H9 (cell line): ENCODE results near the gene SLC23A3. TPM values are rescaled to one million over a fixed set of nuclear protein-coding genes. Genes with fewer than 3 reads are reported as not detected.

Experiments
- DNase-seq: peaks from one replicate; pipeline ENCODE4 v3.0.0-alpha.2; 2017
- H2AFZ ChIP-seq: one replicate; pipeline ENCODE4 v1.6.1; 2013; ENCODE audit warnings: mild to moderate bottlenecking, low read length, control low read depth, moderate library complexity
- H2AK5ac ChIP-seq: 2 replicates; pipeline ENCODE4 v1.6.1; 2013; ENCODE audit warnings: low read length, control low read depth, mixed read lengths; ENCODE audit not compliant: insufficient read length
- H2BK120ac ChIP-seq: one replicate; pipeline ENCODE4 v1.6.1; 2013; ENCODE audit warnings: low read depth, mild to moderate bottlenecking, low read length, control low read depth, inconsistent platforms; ENCODE audit not compliant: poor library complexity, severe bottlenecking
- H2BK12ac ChIP-seq: 2 replicates; pipeline ENCODE4 v1.6.1; 2013; ENCODE audit warnings: low read length, control low read depth, mixed read lengths, low read depth; ENCODE audit not compliant: insufficient read length
- H2BK15ac ChIP-seq: 2 replicates; pipeline ENCODE4 v1.6.1; 2013; ENCODE audit warnings: low read depth, low read length, control low read depth
- H2BK20ac ChIP-seq: one replicate; pipeline ENCODE4 v1.6.1; 2013; ENCODE audit warnings: low read depth, mild to moderate bottlenecking, low read length, control low read depth, inconsistent platforms; ENCODE audit not compliant: poor library complexity, severe bottlenecking
- H2BK5ac ChIP-seq: 2 replicates; pipeline ENCODE4 v1.6.1; 2013; ENCODE audit warnings: low read length, control low read depth, mixed read lengths; ENCODE audit not compliant: insufficient read length
- H3K14ac ChIP-seq: 2 replicates; pipeline ENCODE4 v1.6.1; 2013; ENCODE audit warnings: low read length, control low read depth; ENCODE audit not compliant: insufficient read depth
- H3K18ac ChIP-seq: 2 replicates; pipeline ENCODE4 v1.6.1; 2013; ENCODE audit warnings: low read depth, mild to moderate bottlenecking, mixed read lengths, low read length, control low read depth; ENCODE audit not compliant: insufficient read length
- H3K23ac ChIP-seq: 2 replicates; pipeline ENCODE4 v1.6.1; 2013; ENCODE audit warnings: low read length, control low read depth, mixed read lengths, low read depth; ENCODE audit not compliant: insufficient read length
- H3K23me2 ChIP-seq: 2 replicates; pipeline ENCODE4 v1.6.1; 2013; ENCODE audit warnings: low read depth, mild to moderate bottlenecking, mixed read lengths, low read length, control low read depth; ENCODE audit not compliant: insufficient read length, poor library complexity, severe bottlenecking
- H3K27ac ChIP-seq: 2 replicates; pipeline ENCODE4 v1.5.1; 2013; ENCODE audit warnings: low read length, control low read depth, mixed read lengths, low read depth; ENCODE audit not compliant: insufficient read length
- H3K27me3 ChIP-seq: 2 replicates; pipeline ENCODE4 v1.6.1; 2013; ENCODE audit warnings: low read length, control low read depth, inconsistent platforms; ENCODE audit not compliant: insufficient read depth
- H3K4ac ChIP-seq: 2 replicates; pipeline ENCODE4 v1.6.1; 2013; ENCODE audit warnings: low read depth, mild to moderate bottlenecking, control low read depth, inconsistent platforms, low read length, moderate library complexity
- H3K4me1 ChIP-seq: 2 replicates; pipeline ENCODE4 v1.6.1; 2013; ENCODE audit warnings: low read length, control low read depth, inconsistent platforms; ENCODE audit not compliant: insufficient read depth
- H3K4me2 ChIP-seq: 2 replicates; pipeline ENCODE4 v1.6.1; 2013; ENCODE audit warnings: low read length, control low read depth, mixed read lengths; ENCODE audit not compliant: insufficient read length, insufficient read depth
- H3K56ac ChIP-seq: 2 replicates; pipeline ENCODE4 v1.6.1; 2013; ENCODE audit warnings: low read depth, mild to moderate bottlenecking, mixed read lengths, low read length, control low read depth; ENCODE audit not compliant: insufficient read length
- H3K79me1 ChIP-seq: 2 replicates; pipeline ENCODE4 v1.6.1; 2013; ENCODE audit warnings: low read depth, mild to moderate bottlenecking, moderate library complexity, low read length, control low read depth, inconsistent platforms; ENCODE audit not compliant: insufficient read depth, poor library complexity, severe bottlenecking
- H3K79me2 ChIP-seq: 2 replicates; pipeline ENCODE4 v1.6.1; 2013; ENCODE audit warnings: low read length, control low read depth, inconsistent platforms; ENCODE audit not compliant: insufficient read depth
- H3K9ac ChIP-seq: 2 replicates; pipeline ENCODE4 v1.6.1; 2013; ENCODE audit warnings: low read length, control low read depth, mixed read lengths; ENCODE audit not compliant: insufficient read length; ENCODE audit errors: extremely low read depth
- H3K9me3 ChIP-seq: one replicate; pipeline ENCODE4 v1.6.1; 2013; ENCODE audit warnings: low read depth, low read length, inconsistent platforms; ENCODE audit not compliant: control insufficient read depth
- H3T11ph ChIP-seq: one replicate; pipeline ENCODE4 v1.6.1; 2013; ENCODE audit warnings: mild to moderate bottlenecking, low read length, control low read depth, inconsistent platforms
- H4K20me1 ChIP-seq: one replicate; pipeline ENCODE4 v1.6.1; 2013; ENCODE audit not compliant: control insufficient read depth, insufficient read length, insufficient read depth
- H4K5ac ChIP-seq: 2 replicates; pipeline ENCODE4 v1.6.1; 2013; ENCODE audit warnings: low read depth, mild to moderate bottlenecking, mixed read lengths, low read length, control low read depth; ENCODE audit not compliant: insufficient read length
- H4K8ac ChIP-seq: replicated peaks from 2 replicates; pipeline ENCODE4 v1.6.1; 2013; ENCODE audit warnings: low read length, control low read depth, mixed read lengths, low read depth; ENCODE audit not compliant: insufficient read length
- H4K91ac ChIP-seq: 2 replicates; pipeline ENCODE4 v1.6.1; 2013; ENCODE audit warnings: low read depth, mild to moderate bottlenecking, moderate library complexity, mixed read lengths, low read length, control low read depth; ENCODE audit not compliant: insufficient read length
- H3K27ac Mint-ChIP-seq, 3 experiments: 2 replicates in 2 of 3; 3 replicates in 1 of 3; pipeline ENCODE4 v1.8.0; 2020 to 2021; ENCODE audit warnings: mixed read lengths in 3 of 3, mild to moderate bottlenecking in 1 of 3, moderate library complexity in 1 of 3
- H3K27me3 Mint-ChIP-seq: 2 replicates; pipeline ENCODE4 v1.8.0; 2021; ENCODE audit warnings: low read depth, mild to moderate bottlenecking, moderate library complexity, mixed read lengths
- H3K36me3 Mint-ChIP-seq, 3 experiments: 2 replicates in 2 of 3; 3 replicates in 1 of 3; pipeline ENCODE4 v1.8.0; 2020 to 2021; ENCODE audit warnings: low read depth in 3 of 3, mixed read lengths in 3 of 3; ENCODE audit not compliant: insufficient read depth in 1 of 3
- H3K4me1 Mint-ChIP-seq, 2 experiments: 2 replicates each; pipeline ENCODE4 v1.8.0; 2020; ENCODE audit warnings: mixed read lengths in 2 of 2
- H3K4me3 Mint-ChIP-seq, 2 experiments: 2 replicates in 1 of 2; 3 replicates in 1 of 2; pipeline ENCODE4 v1.8.0; 2020 to 2021; ENCODE audit warnings: mild to moderate bottlenecking in 2 of 2, mixed read lengths in 2 of 2, moderate library complexity in 1 of 2
- H3K9me3 Mint-ChIP-seq, 2 experiments: 2 replicates in 1 of 2; 3 replicates in 1 of 2; pipeline ENCODE4 v1.8.0; 2020; ENCODE audit warnings: mild to moderate bottlenecking in 2 of 2, mixed read lengths in 2 of 2, moderate library complexity in 1 of 2
- WGBS: extraction: QIAGEN DNeasy Blood & Tissue Kit; methylation state at CpG from one replicate; pipeline ENCODE4 v1.1.7; 2013; ENCODE audit warnings: missing lambda C conversion rate, low lambda C conversion rate, mixed read lengths; ENCODE audit not compliant: insufficient read length; ENCODE audit errors: extremely low coverage; 5-methylcytosine and 5-hydroxymethylcytosine counted together
- total RNA-seq: library from RNA; stranded (reverse); gene quantifications from 2 replicates; pipeline ENCODE4 v1.2.1, GENCODE V29; 2021
- TF ChIP-seq, protein P1 (sequence below): fragments of 200-600 bp; sonication (generic); conservative IDR thresholded peaks from 3 replicates; pipeline ENCODE4 v1.8.0; 2021; ENCODE audit warnings: antibody characterized with exemption, mild to moderate bottlenecking

The SLC23A3 gene
- total RNA-seq, 1 experiment from 2014 or later, result 1.2 TPM

GRCh38 chr2:219118504-219118903 is 51.3 kb downstream of the SLC23A3 start:
- Mint-ChIP-seq H3K36me3 (no peaks in the 10 kb centered on the region), H3K9me3 (no peaks in the 10 kb centered on the region), H3K27ac (no peak overlapping the region), H3K27me3 (no peaks in the 10 kb centered on the region), H3K4me3 (peak overlapping the region in 1 of 2 experiments; percentile 19; a peak in 1 of 5 replicates), H3K4me1 (peaks cover 4 to 17% of the 10 kb centered on the region in 2 experiments; a peak in 3 of 4 replicates)
- Histone ChIP-seq H2BK15ac (no peak overlapping the region), H3K4ac (no peak overlapping the region), H3K4me2 (no peak overlapping the region), H2BK5ac (no peak overlapping the region), H3K27ac (no peak overlapping the region), H4K8ac (no peak overlapping the region), H3K79me1 (no peaks in the 10 kb centered on the region), H3K56ac (no peak overlapping the region), H3K79me2 (no peaks in the 10 kb centered on the region), H3K9me3 (no peaks in the 10 kb centered on the region), H2AK5ac (no peak overlapping the region), H4K91ac (no peak overlapping the region), H3K23me2 (no peaks in the 10 kb centered on the region), H3T11ph (no peak overlapping the region), H3K14ac (no peak overlapping the region), H4K20me1 (no peaks in the 10 kb centered on the region), H2BK12ac (no peak overlapping the region), H3K23ac (no peak overlapping the region), H3K18ac (no peak overlapping the region), H3K9ac (no peak overlapping the region), H2BK20ac (no peak overlapping the region), H2BK120ac (no peak overlapping the region), H3K27me3 (no peaks in the 10 kb centered on the region), H3K4me1 (no peaks in the 10 kb centered on the region), H2AFZ (no peak overlapping the region), H4K5ac (no peak overlapping the region)
- no CpG with 5 or more reads among the region's 12 CpGs for WGBS
- TF ChIP-seq, protein P1, sequence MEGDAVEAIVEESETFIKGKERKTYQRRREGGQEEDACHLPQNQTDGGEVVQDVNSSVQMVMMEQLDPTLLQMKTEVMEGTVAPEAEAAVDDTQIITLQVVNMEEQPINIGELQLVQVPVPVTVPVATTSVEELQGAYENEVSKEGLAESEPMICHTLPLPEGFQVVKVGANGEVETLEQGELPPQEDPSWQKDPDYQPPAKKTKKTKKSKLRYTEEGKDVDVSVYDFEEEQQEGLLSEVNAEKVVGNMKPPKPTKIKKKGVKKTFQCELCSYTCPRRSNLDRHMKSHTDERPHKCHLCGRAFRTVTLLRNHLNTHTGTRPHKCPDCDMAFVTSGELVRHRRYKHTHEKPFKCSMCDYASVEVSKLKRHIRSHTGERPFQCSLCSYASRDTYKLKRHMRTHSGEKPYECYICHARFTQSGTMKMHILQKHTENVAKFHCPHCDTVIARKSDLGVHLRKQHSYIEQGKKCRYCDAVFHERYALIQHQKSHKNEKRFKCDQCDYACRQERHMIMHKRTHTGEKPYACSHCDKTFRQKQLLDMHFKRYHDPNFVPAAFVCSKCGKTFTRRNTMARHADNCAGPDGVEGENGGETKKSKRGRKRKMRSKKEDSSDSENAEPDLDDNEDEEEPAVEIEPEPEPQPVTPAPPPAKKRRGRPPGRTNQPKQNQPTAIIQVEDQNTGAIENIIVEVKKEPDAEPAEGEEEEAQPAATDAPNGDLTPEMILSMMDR, result no peak
- no peak for DNase-seq
